ENCODE measurements around the gene SNRPB. TPM values are rescaled to one million over a fixed set of nuclear protein-coding genes. Genes with fewer than 3 reads are reported as not detected.
"Not testable (repeated sequence)": the region's sequence is repeated elsewhere in the genome, so short reads cannot be mapped to it uniquely, and the experiment has no call there.

The SNRPB gene
- 64.3 TPM for total RNA-seq

DNA sequence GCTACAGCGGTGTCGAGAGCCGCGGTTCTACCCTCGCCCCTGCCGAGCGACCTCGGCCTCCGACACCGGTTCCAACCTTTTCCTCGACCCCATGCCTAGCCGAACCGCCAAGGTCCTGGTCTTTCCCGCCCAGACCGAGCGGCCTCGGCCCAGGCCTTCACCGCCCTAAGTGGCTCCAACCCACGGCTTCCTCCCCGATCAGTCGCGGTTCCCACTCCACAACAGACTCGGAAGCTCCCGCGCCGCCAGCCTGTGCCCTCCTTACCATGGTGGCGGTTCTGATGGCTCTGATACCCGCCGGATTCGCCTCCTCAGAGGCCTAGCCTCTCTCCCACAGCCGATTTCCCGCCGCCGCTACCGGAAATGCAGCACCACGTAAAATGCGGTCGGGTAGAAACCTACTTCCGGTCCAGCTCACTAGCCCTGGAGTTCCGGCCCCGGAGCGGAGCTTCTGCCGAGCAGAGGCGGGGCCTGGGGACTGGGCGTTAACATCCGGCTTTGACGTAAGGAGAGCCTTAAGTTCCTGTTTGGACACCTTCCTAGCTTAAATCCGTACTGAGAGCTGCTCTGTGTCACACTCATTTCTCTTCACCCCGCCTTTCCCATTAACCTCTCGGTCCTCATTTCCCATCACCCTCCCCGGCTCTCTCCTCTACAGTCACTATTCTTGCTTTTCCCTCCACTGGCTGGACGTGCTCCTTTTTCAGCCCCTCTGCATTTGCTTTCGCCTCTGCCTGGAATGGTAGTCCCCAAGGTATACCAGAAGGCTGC is at the start of gene SNRPB:
TSS of gene SNRPB (minus strand) at position 367 of the 771 bp plus-strand sequence. CDS start at position 268, 99 bp downstream.
- DNase-seq (ENCODE audit: low spot score) = peak; percentile 97
- intact Hi-C loops (cut with DNase I) = no loop called here
- ATAC-seq = peak; percentile 100

GRCh38 chr20:2519115-2519809 is 48.7 kb upstream of the SNRPB start:
- DNase-seq (ENCODE audit: low spot score) (no peak), ATAC-seq (no peak)
- intact Hi-C loops (cut with DNase I) = no loop called here

DNA sequence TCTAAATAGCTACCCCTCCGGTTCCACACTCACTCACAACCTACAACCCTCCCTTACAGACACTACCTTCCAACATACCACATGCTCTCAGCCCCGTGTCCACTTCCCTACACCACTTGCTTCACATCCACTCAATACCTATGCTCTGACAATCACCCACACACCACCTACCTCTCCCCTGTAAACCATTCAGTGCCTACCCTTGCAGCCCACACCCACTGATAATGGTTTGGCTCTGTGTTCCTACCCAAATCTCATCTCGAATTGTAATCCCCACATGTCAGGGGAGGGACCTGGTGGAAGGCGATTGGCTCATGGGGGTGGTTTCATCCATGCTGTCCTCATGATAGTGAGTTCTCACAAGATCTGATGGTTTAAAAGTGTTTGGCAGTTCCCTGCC is 48.0 kb upstream of the SNRPB start:
- no peak for ATAC-seq
- intact Hi-C loops (cut with DNase I) = no loop called here

GRCh38 chr20:2518096-2518495 is 47.5 kb upstream of the SNRPB start:
- intact Hi-C loops (cut with DNase I) = no loop called here
- no peak for ATAC-seq
- DNase-seq (ENCODE audit: low spot score) = no peak

More for the DNA sequence above, 48.0 kb upstream of the SNRPB start:
- DNase-seq (ENCODE audit: low spot score) = no peak

DNA sequence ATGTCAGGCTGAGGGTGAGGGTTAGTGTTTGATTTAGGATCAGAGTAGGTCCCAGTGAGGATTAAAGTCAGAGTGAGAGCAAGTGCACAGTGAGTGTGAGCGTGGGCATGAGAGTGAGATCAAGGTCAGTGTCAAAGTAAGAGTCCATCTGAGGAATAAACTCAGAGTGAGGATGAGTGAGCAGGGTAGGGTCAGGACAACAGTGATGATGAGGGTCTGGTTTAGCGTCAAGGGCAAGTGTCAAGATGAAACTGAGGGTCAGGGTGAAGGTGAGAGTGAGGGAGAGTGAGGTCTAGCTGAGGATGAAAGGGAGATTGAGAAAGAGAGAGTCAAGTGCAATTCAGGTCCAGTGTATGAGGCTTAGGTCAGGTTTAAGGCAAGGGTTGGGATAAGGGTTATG is 45.8 kb upstream of the SNRPB start:
- intact Hi-C loops (cut with DNase I) = no loop called here
- no peak for DNase-seq (ENCODE audit: low spot score)
- ATAC-seq = no peak

- intact Hi-C loops (cut with DNase I) = no loop called here
- DNase-seq (ENCODE audit: low spot score) (no peak), ATAC-seq (no peak)
Measured at GRCh38 chr20:2515203-2515602, 44.6 kb upstream of the SNRPB start.

- no peak for ATAC-seq
Measured at GRCh38 chr20:2509794-2510193, 39.2 kb upstream of the SNRPB start.

GRCh38 chr20:2509468-2509781 is 38.8 kb upstream of the SNRPB start:
- DNase-seq (ENCODE audit: low spot score) = no peak
- ATAC-seq = no peak
- intact Hi-C loops (cut with DNase I) = no loop called here

More at GRCh38 chr20:2509794-2510193, 39.2 kb upstream of the SNRPB start:
- no peak for DNase-seq (ENCODE audit: low spot score)
- intact Hi-C loops (cut with DNase I) = loop anchor here (5.0 kb wide), 1 partner anchor 1023 kb away; no protein-coding TSS in a partner anchor

DNA sequence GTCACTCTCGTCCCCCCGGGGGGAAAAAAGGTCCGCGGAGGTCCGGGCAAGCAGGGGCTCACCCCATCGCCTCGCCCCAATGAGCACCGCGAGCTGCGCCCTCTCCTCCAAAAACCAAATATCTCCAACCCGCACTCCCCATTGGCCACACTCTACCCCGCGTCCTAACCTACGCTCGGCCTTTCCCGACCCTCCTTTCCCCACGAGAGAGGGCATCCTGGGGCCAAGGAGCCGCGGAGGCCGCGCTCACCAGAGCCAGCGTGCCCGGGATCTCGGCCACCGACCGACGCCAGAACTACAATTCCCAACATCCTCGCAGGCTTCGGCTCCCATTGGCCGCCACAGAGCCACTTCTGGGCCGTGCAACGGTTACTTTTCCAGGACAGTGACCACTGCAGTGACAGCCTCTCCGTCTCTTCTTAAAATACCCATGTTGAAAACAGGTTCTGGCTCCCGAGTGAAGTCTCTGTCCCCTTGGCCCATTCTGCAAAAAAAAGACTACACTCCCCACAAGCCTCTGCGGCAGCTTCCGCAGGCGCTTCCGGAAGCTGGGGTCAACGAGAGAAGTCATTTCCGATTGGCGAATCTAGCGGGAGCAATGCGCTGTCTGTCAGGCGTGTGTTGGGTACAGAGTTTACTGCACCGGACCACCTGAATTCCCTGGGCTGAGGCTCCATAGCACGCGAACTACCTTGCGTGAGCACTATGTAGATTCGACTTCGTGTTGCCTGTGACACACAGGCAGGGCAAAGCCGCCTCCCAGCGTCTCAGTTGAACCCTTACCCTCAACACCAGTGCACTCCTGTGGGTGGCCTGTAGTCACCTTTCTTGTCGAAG is 38.3 kb upstream of the SNRPB start, which contains the start of gene ZNF343:
TSS of gene ZNF343 (minus strand) at position 285 of the 837 bp plus-strand sequence. CDS start 15,020 bp downstream, outside the sequence.
- DNase-seq (ENCODE audit: low spot score) (peak; percentile 86), ATAC-seq (peak; percentile 98)
- intact Hi-C loops (cut with DNase I) = no loop called here

GRCh38 chr20:2507875-2508630 is 37.5 kb upstream of the SNRPB start:
- no peak for DNase-seq (ENCODE audit: low spot score)
- ATAC-seq = peak; percentile 61
- intact Hi-C loops (cut with DNase I) = no loop called here

GRCh38 chr20:2507464-2507863 is 36.9 kb upstream of the SNRPB start:
- DNase-seq (ENCODE audit: low spot score) (no peak), ATAC-seq (no peak)
- intact Hi-C loops (cut with DNase I) = no loop called here

GRCh38 chr20:2506426-2506825 is 35.8 kb upstream of the SNRPB start:
- DNase-seq (ENCODE audit: low spot score); intact Hi-C loops (cut with DNase I); ATAC-seq: not testable (repeated sequence)

DNA sequence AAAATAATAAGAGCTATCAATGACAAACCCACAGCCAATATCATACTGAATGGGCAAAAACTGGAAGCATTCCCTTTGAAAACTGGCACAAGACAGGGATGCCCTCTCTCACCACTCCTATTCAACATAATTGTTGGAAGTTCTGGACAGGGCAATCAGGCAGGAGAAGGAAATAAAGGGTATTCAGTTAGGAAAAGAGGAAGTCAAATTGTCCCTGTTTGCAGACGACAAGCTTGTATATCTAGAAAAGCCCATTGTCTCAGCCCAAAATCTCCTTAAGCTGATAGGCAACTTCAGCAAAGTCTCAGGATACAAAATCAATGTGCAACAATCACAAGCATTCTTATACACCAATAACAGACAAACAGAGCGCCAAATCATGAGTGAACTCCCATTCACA is 34.2 kb upstream of the SNRPB start:
- intact Hi-C loops (cut with DNase I); ATAC-seq: not testable (repeated sequence)

DNA sequence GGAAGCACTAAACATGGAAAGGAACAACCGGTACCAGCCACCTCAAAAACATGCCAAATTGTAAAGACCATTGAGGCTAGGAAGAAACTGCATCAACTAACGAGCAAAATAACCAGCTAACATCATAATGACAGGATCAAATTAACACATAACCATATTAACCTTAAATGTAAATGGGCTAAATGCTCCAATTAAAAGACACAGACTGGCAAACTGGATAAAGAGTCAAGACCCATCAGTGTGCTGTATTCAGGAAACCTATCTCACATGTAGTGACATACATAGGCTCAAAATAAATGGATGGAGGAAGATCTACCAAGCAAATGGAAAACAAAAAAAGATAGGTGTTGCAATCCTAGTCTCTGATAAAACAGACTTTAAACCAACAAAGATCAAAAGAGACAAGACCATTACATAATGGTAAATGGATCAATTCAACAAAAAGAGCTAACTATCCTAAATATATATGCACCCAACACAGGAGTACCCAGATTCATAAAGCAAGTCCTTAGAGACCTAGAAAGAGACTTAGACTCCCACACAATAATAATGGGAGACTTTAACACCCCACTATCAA is 32.3 kb upstream of the SNRPB start:
- intact Hi-C loops (cut with DNase I); ATAC-seq; DNase-seq (ENCODE audit: low spot score): not testable (repeated sequence)

More for the DNA sequence above, 34.2 kb upstream of the SNRPB start:
- not testable (repeated sequence) for DNase-seq (ENCODE audit: low spot score)

DNA sequence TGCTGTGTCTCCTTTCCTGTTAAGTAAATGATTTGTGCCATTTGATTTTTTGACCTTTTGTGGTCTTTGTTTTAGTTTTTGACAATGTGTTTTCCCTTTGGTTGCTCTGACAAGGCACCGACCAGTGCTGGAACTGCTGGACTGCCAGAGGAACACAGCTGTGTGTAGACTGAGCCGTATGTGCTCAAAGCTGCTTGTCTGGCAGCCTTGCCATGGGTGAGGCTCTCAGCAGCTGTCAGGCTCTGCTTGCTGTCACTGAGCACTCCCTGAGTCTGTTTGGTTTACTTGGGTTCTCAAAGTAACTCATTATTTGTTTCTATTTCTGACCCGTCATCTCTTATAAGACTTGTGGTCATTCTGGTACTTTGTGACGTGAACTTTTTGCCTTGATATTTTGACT is 15.1 kb upstream of the SNRPB start:
- DNase-seq (ENCODE audit: low spot score) (no peak), ATAC-seq (no peak)
- intact Hi-C loops (cut with DNase I) = no loop called here

DNA sequence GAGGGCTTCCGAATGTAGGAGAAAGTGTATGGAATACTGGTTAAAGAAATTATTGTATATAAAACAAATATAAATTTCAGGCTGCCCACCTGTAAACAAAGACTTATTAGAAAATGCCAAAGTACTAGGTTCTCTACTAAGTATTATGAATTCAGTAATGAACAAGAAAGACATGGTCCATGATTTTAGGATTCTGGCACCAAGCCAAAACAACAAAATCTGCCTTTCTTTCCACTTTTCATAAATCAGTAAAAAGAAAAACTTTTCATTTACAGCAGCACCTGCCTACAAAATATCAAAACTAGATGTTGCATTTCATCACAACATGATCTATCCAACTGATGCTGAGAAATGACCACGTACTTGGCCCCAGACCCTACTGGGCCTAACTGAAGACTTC is 14.5 kb upstream of the SNRPB start:
- intact Hi-C loops (cut with DNase I) = no loop called here
- DNase-seq (ENCODE audit: low spot score) (no peak), ATAC-seq (no peak)

DNA sequence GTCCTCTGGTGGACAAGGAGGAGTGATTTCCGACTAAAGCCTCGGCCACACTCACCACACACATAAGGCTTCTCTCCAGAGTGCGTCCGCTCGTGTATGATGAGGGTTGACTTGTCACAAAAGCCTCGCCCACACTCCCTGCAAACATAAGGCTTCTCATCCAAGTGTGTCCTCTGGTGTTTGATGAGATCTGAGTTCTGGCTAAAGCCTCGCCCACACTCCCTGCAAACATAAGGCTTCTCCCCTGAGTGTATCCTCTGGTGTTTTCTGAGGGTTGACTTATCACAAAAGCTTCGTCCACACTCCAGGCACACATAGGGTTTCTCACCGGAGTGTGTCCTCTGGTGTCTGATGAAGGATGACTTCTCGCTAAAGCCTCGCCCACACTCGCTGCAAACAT is 12.9 kb upstream of the SNRPB start:
- ATAC-seq = no peak
- no peak for DNase-seq (ENCODE audit: low spot score)
- intact Hi-C loops (cut with DNase I) = loop anchor here (5.0 kb wide), 1 partner anchor 466 kb away; no protein-coding TSS in a partner anchor

- no peak for DNase-seq (ENCODE audit: low spot score)
- intact Hi-C loops (cut with DNase I) = loop anchor here (5.0 kb wide), 1 partner anchor 463 kb away; no protein-coding TSS in a partner anchor
- ATAC-seq = no peak
Measured at GRCh38 chr20:2480381-2480780, 9.8 kb upstream of the SNRPB start.
